Bronchial epithelial cell (primary cell): ENCODE measurements around the gene UQCRQ. TPM values are rescaled to one million over a fixed set of nuclear protein-coding genes. Genes with fewer than 3 reads are reported as not detected.

Experiments
- DNase-seq: peaks from one replicate; pipeline ENCODE4 v3.0.0-alpha.2; 2010; ENCODE audit warnings: low read depth
- FAIRE-seq: peaks from 2 replicates; lab custom pipeline; 2011; peaks lifted over from hg19 to GRCh38; lab: Jason Lieb, UNC
- H3K27me3 ChIP-seq: 2 replicates; pipeline ENCODE4 v1.5.1; 2011; ENCODE audit warnings: low read length; ENCODE audit not compliant: control insufficient read depth, insufficient read depth
- H3K36me3 ChIP-seq: 2 replicates; pipeline ENCODE4 v1.5.1; 2011; ENCODE audit warnings: low read length; ENCODE audit not compliant: control insufficient read depth, insufficient read depth
- H3K4me3 ChIP-seq: 2 replicates; pipeline ENCODE4 v1.5.1; 2011; ENCODE audit warnings: mild to moderate bottlenecking, low read depth, low read length, control low read depth
- CTCF ChIP-seq: IDR thresholded peaks from 2 replicates; pipeline ENCODE4 v1.5.1; 2011; ENCODE audit warnings: mild to moderate bottlenecking, moderate library complexity, low read length, control low read depth, inconsistent platforms; ENCODE audit not compliant: insufficient read depth, severe bottlenecking
- total RNA-seq: library from RNA; depleted of rRNA; stranded (reverse); fragments of >200 nt; gene quantifications from 2 replicates; pipeline ENCODE4 v1.2.1, GENCODE V29; 2014

UQCRQ gene
- total RNA-seq, 1 donor from 2014 or later = 78.2 TPM

- DNase-seq (no peak), FAIRE-seq (no peak)
- no peaks in the 10 kb centered on the region for H3K27me3 ChIP-seq
These were observed 35.9 kb upstream of the UQCRQ start, which contains the start of gene SHROOM1 for GRCh38 chr5:132830436-132831094. Gene SHROOM1 (minus strand): TSS chr5:132830647. CDS start chr5:132826140, 4,507 bp downstream.

GRCh38 chr5:132831095-132831860 is 35.2 kb upstream of the UQCRQ start:
- no peak for FAIRE-seq
- Histone ChIP-seq H3K4me3 (peak overlapping the region; percentile 53), H3K27me3 (no peaks in the 10 kb centered on the region), H3K36me3 (no peaks in the 10 kb centered on the region)
- no peak for TF ChIP-seq CTCF
- no peak for DNase-seq

More at GRCh38 chr5:132830436-132831094, 35.9 kb upstream of the UQCRQ start, which contains the start of gene SHROOM1:
- no peak for TF ChIP-seq CTCF
- Histone ChIP-seq H3K36me3 (no peaks in the 10 kb centered on the region), H3K4me3 (peak within 1 kb of the TSS; percentile 53)

GRCh38 chr5:132832612-132833011 is 33.8 kb upstream of the UQCRQ start:
- H3K4me3 ChIP-seq = no peak overlapping the region
- H3K27me3 ChIP-seq = no peaks in the 10 kb centered on the region
- FAIRE-seq (no peak), DNase-seq (no peak)
- no peak for TF ChIP-seq CTCF
- H3K36me3 ChIP-seq = no peaks in the 10 kb centered on the region

- no peak overlapping the region for H3K4me3 ChIP-seq
- no peaks in the 10 kb centered on the region for H3K27me3 ChIP-seq
- FAIRE-seq = no peak
- no peak for DNase-seq
- no peaks in the 10 kb centered on the region for H3K36me3 ChIP-seq
- TF ChIP-seq CTCF = no peak
These were observed 32.4 kb upstream of the UQCRQ start for GRCh38 chr5:132834057-132834456.

- H3K4me3 ChIP-seq = no peak overlapping the region
- H3K27me3 ChIP-seq = no peaks in the 10 kb centered on the region
- H3K36me3 ChIP-seq = no peaks in the 10 kb centered on the region
- FAIRE-seq (no peak), DNase-seq (no peak)
- TF ChIP-seq CTCF = no peak
These were observed 29.6 kb upstream of the UQCRQ start for GRCh38 chr5:132836852-132837251.
